ENCODE data around the gene ZSWIM5. TPM values are rescaled to one million over a fixed set of nuclear protein-coding genes. Genes with fewer than 3 reads are reported as not detected.
"Not testable (repeated sequence)": the region's sequence is repeated elsewhere in the genome, so short reads cannot be mapped to it uniquely, and the experiment has no call there.

ZSWIM5 gene
- total and polyA plus RNA-seq, 2 experiments from 2014 or later, result 6.6 to 7.6 TPM

DNA sequence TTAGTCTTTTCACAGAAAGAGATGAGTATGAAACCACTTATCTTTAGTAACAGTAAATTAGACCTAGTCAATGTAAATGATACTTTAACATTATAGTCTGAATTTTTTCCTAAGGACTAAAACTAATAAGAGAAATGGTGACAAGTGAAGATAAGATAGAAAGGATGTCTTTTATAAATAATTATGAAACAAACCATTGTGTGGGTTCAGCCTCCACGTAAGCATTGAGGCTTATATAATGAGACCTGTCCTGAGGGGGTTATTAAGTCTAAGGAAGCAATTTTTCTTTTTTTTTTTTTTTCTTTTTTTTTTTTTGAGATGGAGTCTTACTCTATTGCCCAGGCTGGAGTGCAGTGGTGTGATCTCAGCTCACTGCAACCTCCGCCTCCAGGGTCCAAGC is 138.6 kb downstream of the ZSWIM5 start:
- H3K4me1 ChIP-seq (ENCODE audit: low read depth), result no peaks in the 10 kb centered on the region
- DNase-seq (ENCODE audit: low read depth in 1 of 2, low spot score in 1 of 2), result no peak
- no peaks in the 10 kb centered on the region for H3K9me3 ChIP-seq (ENCODE audit: low read depth)
- no peak overlapping the region for H3K27ac ChIP-seq
- H3K36me3 ChIP-seq, result no peaks in the 10 kb centered on the region
- H3K4me3 ChIP-seq, result no peak overlapping the region
- TF ChIP-seq, protein P1, sequence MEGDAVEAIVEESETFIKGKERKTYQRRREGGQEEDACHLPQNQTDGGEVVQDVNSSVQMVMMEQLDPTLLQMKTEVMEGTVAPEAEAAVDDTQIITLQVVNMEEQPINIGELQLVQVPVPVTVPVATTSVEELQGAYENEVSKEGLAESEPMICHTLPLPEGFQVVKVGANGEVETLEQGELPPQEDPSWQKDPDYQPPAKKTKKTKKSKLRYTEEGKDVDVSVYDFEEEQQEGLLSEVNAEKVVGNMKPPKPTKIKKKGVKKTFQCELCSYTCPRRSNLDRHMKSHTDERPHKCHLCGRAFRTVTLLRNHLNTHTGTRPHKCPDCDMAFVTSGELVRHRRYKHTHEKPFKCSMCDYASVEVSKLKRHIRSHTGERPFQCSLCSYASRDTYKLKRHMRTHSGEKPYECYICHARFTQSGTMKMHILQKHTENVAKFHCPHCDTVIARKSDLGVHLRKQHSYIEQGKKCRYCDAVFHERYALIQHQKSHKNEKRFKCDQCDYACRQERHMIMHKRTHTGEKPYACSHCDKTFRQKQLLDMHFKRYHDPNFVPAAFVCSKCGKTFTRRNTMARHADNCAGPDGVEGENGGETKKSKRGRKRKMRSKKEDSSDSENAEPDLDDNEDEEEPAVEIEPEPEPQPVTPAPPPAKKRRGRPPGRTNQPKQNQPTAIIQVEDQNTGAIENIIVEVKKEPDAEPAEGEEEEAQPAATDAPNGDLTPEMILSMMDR (IDR thresholded peaks at IDR 0.05; ENCODE audit: low read depth, low read length), result no peak
- H3K27me3 ChIP-seq, result no peaks in the 10 kb centered on the region

DNA sequence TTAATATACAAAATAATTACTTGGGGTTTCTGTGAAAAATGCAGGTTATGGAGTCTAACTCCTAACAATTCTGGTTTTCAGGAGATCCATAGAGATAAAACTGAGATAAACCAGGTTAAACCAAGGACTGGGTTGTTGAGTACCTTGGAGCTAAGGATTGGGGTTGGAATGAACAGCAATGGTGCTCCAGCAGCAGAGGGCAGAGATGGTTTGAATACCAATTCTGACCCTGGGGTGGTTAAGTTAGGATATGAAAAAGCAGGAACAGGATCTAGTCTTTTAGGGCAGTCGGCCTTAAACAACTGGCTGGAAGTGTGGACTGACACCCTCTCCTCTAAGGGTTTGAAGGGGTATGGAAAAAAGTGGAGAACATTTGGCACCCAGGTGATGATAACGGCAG is 141.3 kb downstream of the ZSWIM5 start:
- Histone ChIP-seq H3K4me3 (no peak overlapping the region), H3K36me3 (no peaks in the 10 kb centered on the region), H3K27ac (no peak overlapping the region), H3K4me1 (ENCODE audit: low read depth) (no peaks in the 10 kb centered on the region), H3K9me3 (ENCODE audit: low read depth) (no peaks in the 10 kb centered on the region), H3K27me3 (no peaks in the 10 kb centered on the region)
- TF ChIP-seq, protein P1 (IDR thresholded peaks at IDR 0.05; ENCODE audit: low read depth, low read length), result no peak
- DNase-seq (ENCODE audit: low read depth in 1 of 2, low spot score in 1 of 2), result no peak

DNA sequence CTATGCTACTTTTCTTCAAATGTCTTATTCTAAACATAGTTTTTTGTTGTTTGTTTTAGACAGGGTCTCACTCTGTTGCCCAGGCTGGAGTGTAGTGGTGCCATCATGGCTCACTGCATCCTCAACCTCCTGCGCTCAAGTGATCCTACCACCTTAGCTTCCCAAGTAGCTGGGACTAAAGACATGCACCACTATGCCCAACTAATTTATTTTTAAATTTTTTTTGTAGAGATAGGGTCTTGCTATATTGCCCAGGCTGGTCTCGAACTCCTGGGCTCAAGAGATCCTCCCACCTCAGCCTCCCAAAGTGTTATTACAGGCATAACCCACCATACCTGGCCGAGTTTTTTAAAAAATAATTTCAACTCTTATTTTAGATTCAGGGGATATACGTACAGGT is 143.9 kb downstream of the ZSWIM5 start:
- H3K4me1 ChIP-seq (ENCODE audit: low read depth); H3K9me3 ChIP-seq (ENCODE audit: low read depth); DNase-seq (ENCODE audit: low read depth in 1 of 2, low spot score in 1 of 2); H3K4me3 ChIP-seq; H3K27me3 ChIP-seq; H3K27ac ChIP-seq; H3K36me3 ChIP-seq: not testable (repeated sequence)

DNA sequence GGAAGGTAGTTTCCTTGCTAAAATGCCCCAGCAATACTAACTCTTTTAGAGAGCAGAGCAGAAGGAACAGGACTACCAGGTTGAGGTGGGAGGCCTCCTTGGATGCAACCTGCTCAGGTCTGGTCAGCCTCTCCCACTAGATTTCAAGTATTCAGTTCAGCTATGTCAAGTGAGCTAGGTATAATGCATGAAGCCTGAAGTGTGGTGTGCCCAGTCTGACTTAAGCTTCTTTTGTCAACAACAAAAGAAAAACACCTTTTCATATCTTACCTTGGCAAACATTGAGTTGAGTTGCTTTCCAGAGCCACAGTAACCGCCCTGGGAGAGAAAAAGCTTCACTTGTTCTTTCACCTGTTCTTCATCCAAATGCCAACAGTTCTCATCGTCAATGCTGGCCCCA is 146.6 kb downstream of the ZSWIM5 start:
- Histone ChIP-seq H3K27me3 (no peaks in the 10 kb centered on the region), H3K36me3 (peaks cover 8% of the 10 kb centered on the region), H3K4me3 (no peak overlapping the region), H3K9me3 (ENCODE audit: low read depth) (no peaks in the 10 kb centered on the region), H3K4me1 (ENCODE audit: low read depth) (no peaks in the 10 kb centered on the region), H3K27ac (no peak overlapping the region)
- TF ChIP-seq, protein P1 (IDR thresholded peaks at IDR 0.05; ENCODE audit: low read depth, low read length), result no peak
- no peak for DNase-seq (ENCODE audit: low read depth in 1 of 2, low spot score in 1 of 2)

DNA sequence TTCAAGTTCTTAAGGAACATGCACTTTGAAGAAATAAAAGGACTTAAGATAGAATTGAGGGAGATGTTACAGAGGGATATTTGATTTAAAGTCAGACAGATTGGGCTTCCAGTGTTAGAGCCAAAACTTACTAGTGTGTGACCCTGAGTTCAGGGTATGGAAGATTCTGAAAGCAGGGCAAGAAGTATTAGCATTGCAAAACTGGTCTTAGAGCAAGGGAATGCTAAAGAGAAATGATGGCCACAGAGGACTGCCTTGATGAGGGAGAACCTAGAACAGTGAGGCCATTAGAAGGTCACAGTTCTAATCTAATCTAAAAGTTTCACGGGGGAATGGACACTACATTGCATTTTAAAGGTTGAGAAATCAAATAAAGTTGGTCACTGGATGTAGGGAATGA is 148.9 kb downstream of the ZSWIM5 start:
- no peaks in the 10 kb centered on the region for H3K4me1 ChIP-seq (ENCODE audit: low read depth)
- TF ChIP-seq, protein P1 (IDR thresholded peaks at IDR 0.05; ENCODE audit: low read depth, low read length), result no peak

DNA sequence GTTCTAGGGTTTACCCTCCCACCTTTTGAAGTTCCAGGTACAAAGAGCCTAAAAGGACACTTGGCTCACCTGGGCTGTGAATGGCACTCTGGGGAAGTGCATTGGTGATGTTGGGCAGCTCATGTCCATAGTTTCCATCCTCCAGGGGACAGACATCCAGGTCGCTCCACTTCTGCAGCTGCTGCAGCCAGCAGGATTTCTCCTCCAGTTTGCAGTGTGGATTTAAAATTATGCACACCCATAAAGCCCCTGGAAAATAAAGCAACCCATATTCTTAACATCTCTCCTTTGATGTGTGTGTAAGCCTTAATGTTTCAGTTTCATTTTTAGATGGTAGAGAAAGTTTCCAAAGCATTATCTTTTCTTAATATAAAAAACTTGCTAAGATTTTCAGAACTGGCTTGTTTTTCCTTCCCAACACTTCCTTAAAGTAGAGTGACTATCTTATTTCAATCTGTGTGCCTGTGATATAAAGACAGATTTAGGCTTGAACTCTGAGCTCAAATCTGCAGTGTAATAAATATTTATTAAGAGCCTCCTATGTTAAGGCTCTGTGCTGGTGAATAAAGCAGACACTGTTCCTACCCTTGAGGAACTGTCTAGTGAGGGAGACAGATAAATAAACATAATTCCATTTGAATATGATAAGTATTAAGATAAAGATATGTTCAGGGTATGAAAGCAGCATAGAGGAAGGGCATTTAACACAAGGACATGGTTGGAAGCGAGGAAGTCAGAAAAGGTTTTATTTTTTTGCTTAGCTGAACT is 155.2 kb downstream of the ZSWIM5 start:
- Histone ChIP-seq H3K9me3 (ENCODE audit: low read depth) (no peaks in the 10 kb centered on the region), H3K27ac (no peak overlapping the region), H3K4me1 (ENCODE audit: low read depth) (no peaks in the 10 kb centered on the region), H3K27me3 (no peaks in the 10 kb centered on the region), H3K4me3 (no peak overlapping the region), H3K36me3 (peaks cover 2% of the 10 kb centered on the region)
- TF ChIP-seq, protein P1 (IDR thresholded peaks at IDR 0.05; ENCODE audit: low read depth, low read length), result no peak
- no peak for DNase-seq (ENCODE audit: low read depth in 1 of 2, low spot score in 1 of 2)

More for the DNA sequence above, 148.9 kb downstream of the ZSWIM5 start:
- H3K4me3 ChIP-seq, result no peak overlapping the region
- no peak for DNase-seq (ENCODE audit: low read depth in 1 of 2, low spot score in 1 of 2)
- H3K36me3 ChIP-seq, result peaks cover 8% of the 10 kb centered on the region
- no peaks in the 10 kb centered on the region for H3K27me3 ChIP-seq
- no peak overlapping the region for H3K27ac ChIP-seq
- no peaks in the 10 kb centered on the region for H3K9me3 ChIP-seq (ENCODE audit: low read depth)
